Natural killer cell treated with Interleukin-12 subunit alpha and Interleukin-12 subunit beta and Interleukin-15 and Interleukin-18, amount 100 ng/mL, for 72 hours (primary cell): Measurements from ENCODE around the gene MAPK8IP1. TPM values are rescaled to one million over a fixed set of nuclear protein-coding genes. Genes with fewer than 3 reads are reported as not detected.

Experiments
- total RNA-seq, 2 donors: library from RNA; stranded (reverse); gene quantifications; one replicate each; pipeline ENCODE4 v1.2.3, GENCODE V29; 2022

The MAPK8IP1 gene
- total RNA-seq, 2 donors from 2014 or later, result 2.0 to 3.4 TPM

Other genes with a start within 250 kb of the MAPK8IP1 start
- gene CHST1, start 220.0 kb upstream of the MAPK8IP1 start, total RNA-seq, result not detected
- gene SLC35C1, start 80.5 kb upstream of the MAPK8IP1 start, total RNA-seq, result 10 to 100 TPM; 15.9 to 18.7 TPM
- gene CRY2, start 38.2 kb upstream of the MAPK8IP1 start, total RNA-seq, result 10 to 100 TPM; 22.8 to 28.5 TPM
- 1 to 10 TPM; 4.2 to 4.9 TPM for gene FREY1, start 21.6 kb downstream of the MAPK8IP1 start, total RNA-seq
- gene PEX16, start 32.2 kb downstream of the MAPK8IP1 start, total RNA-seq, result 10 to 100 TPM; 55.3 to 62.8 TPM
- 1 to 10 TPM in 1 of 2 donors, not detected in 1; 2.0 TPM for gene LARGE2, start 37.0 kb downstream of the MAPK8IP1 start, total RNA-seq
- gene PHF21A, start 235.8 kb downstream of the MAPK8IP1 start, total RNA-seq, result 10 to 100 TPM; 50.3 to 64.3 TPM